ENCODE measurements around the gene SESN3.

DNA sequence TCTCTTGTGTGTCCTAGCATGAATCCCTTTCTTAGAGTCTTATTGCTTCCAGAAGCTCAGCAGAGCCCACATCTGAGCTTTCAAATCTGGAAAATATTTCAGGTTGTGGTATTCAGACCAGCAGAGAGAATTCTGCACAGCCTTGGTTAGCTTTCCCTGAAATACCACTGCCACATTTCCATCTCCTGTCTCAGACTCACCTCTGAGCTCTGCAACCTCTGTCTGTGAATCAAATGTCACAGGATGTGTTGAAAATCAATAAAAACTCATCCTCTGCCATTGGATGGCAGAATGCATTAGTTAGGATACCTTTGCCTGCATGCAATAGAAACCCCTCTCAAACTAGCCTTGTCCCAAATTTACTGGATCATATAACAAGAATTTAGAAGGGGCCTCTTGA is 93.7 kb downstream of the SESN3 start:
- TF ChIP-seq CTCF (IDR thresholded peaks at IDR 0.05; ENCODE audit: low read length) (no peak), EZH2 (IDR thresholded peaks at IDR 0.05; ENCODE audit: borderline replicate concordance, low read length) (no peak)
